GM19463 (cell line): ENCODE measurements around the gene KCNK4.
A peak's percentile ranks its signal among the peaks of the same experiment; 100 is the strongest.

Experiments
- ATAC-seq: cut with Tn5 transposase; IDR thresholded peaks from one replicate; pipeline ENCODE4 v1.9.1; 2021; ENCODE audit warnings: mild to moderate bottlenecking, moderate library complexity; ENCODE audit not compliant: unreplicated experiment

The KCNK4 gene

GRCh38 chr11:64291262-64291751 is at the start of gene KCNK4:
TSS of gene KCNK4 (plus strand) at chr11:64291302. CDS start at chr11:64293019, 1,717 bp downstream.
- no peak for ATAC-seq

- ATAC-seq, result peak; percentile 3
Observed at GRCh38 chr11:64241491-64242374, 49.4 kb upstream of the KCNK4 start.

GRCh38 chr11:64243236-64243854 is 47.8 kb upstream of the KCNK4 start:
- ATAC-seq, result no peak

- no peak for ATAC-seq
Observed at GRCh38 chr11:64244107-64244506, 47.0 kb upstream of the KCNK4 start.

GRCh38 chr11:64244966-64245365 is 46.1 kb upstream of the KCNK4 start:
- ATAC-seq, result no peak

GRCh38 chr11:64245401-64245796 is 45.7 kb upstream of the KCNK4 start:
- no peak for ATAC-seq

GRCh38 chr11:64245797-64246620 is 45.1 kb upstream of the KCNK4 start:
- ATAC-seq, result no peak

- peak; percentile 4 for ATAC-seq
Observed at GRCh38 chr11:64246621-64246870, 44.6 kb upstream of the KCNK4 start.

- ATAC-seq, result peak; percentile 38
Observed at GRCh38 chr11:64246871-64247728, 44.0 kb upstream of the KCNK4 start, which contains the start of gene PPP1R14B. TSS of gene PPP1R14B (minus strand) at chr11:64246943. CDS start at chr11:64246673, 270 bp downstream.

- ATAC-seq, result no peak
Observed at GRCh38 chr11:64247729-64248531, 43.2 kb upstream of the KCNK4 start.

GRCh38 chr11:64248578-64248977 is 42.5 kb upstream of the KCNK4 start:
- no peak for ATAC-seq

GRCh38 chr11:64249038-64249437 is 42.1 kb upstream of the KCNK4 start:
- ATAC-seq, result no peak

- no peak for ATAC-seq
Observed at GRCh38 chr11:64249563-64250414, 41.3 kb upstream of the KCNK4 start.

- no peak for ATAC-seq
Observed at GRCh38 chr11:64250415-64251015, 40.6 kb upstream of the KCNK4 start.

GRCh38 chr11:64251016-64251752 is 39.9 kb upstream of the KCNK4 start, which contains the start of gene PLCB3:
TSS of gene PLCB3 (plus strand) at chr11:64251530. CDS start at chr11:64251650, 120 bp downstream.
- ATAC-seq, result peak; percentile 40

GRCh38 chr11:64251753-64252002 is 39.4 kb upstream of the KCNK4 start:
- ATAC-seq, result no peak

- no peak for ATAC-seq
Observed at GRCh38 chr11:64252003-64252872, 38.9 kb upstream of the KCNK4 start.
